Mammary epithelial cell (primary cell): ENCODE results near the gene CTAGE8.
"Not testable (repeated sequence)": the region's sequence is repeated elsewhere in the genome, so short reads cannot be mapped to it uniquely, and the experiment has no call there.

Experiments used
- EZH2 ChIP-seq: IDR thresholded peaks from 2 replicates; pipeline ENCODE4 v1.6.1; 2012; ENCODE audit warnings: low read length, inconsistent platforms, borderline replicate concordance
- TF ChIP-seq, protein P1 (sequence below), 2 donors: IDR thresholded peaks in 1 of 2; conservative IDR thresholded peaks in 1 of 2; 2 replicates each; pipeline ENCODE4 v1.5.1; 2011 to 2012; ENCODE audit warnings: inconsistent platforms in 2 of 2, low read length in 2 of 2, mild to moderate bottlenecking in 2 of 2, control low read depth in 1 of 2, low read depth in 1 of 2; ENCODE audit not compliant: insufficient read depth in 1 of 2; ENCODE audit errors: extremely low read depth in 1 of 2

DNA sequence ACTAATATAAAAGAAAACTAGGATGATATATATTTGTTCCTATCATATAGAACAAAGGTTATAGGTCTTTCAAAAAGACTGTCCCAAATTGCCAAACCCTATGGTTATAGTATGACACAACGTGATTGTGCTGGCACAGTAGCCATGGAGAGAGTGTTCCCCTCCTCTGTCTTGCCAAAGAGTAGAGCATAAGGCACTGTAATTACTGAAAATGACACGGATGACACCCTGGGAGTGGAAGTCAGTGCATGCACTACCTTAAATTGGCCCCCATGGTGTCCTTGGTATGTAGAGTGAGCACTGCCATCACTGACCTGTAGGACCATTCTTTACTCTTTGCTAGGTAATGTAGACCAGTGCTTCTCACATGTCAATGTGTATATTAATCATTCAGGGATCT is 36.1 kb upstream of the CTAGE8 start:
- TF ChIP-seq, protein P1, sequence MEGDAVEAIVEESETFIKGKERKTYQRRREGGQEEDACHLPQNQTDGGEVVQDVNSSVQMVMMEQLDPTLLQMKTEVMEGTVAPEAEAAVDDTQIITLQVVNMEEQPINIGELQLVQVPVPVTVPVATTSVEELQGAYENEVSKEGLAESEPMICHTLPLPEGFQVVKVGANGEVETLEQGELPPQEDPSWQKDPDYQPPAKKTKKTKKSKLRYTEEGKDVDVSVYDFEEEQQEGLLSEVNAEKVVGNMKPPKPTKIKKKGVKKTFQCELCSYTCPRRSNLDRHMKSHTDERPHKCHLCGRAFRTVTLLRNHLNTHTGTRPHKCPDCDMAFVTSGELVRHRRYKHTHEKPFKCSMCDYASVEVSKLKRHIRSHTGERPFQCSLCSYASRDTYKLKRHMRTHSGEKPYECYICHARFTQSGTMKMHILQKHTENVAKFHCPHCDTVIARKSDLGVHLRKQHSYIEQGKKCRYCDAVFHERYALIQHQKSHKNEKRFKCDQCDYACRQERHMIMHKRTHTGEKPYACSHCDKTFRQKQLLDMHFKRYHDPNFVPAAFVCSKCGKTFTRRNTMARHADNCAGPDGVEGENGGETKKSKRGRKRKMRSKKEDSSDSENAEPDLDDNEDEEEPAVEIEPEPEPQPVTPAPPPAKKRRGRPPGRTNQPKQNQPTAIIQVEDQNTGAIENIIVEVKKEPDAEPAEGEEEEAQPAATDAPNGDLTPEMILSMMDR (conservative IDR thresholded peaks at IDR 0.05 in 1 of 2, IDR thresholded peaks at IDR 0.05 in 1 of 2; ENCODE audit: extremely low read depth in 1 of 2, insufficient read depth in 1 of 2, low read depth in 1 of 2, low read length in 2 of 2) = not testable (repeated sequence)
- TF ChIP-seq EZH2 = not testable (repeated sequence)
